GM12873 (cell line): ENCODE results near the gene ACACA.

Source experiments
- CTCF ChIP-seq: IDR thresholded peaks from 2 replicates; pipeline ENCODE4 v1.5.1; 2012; ENCODE audit warnings: low read depth, mild to moderate bottlenecking, moderate library complexity, low read length, control low read depth; ENCODE audit not compliant: insufficient read depth; ENCODE audit errors: missing control alignments

Gene ACACA

GRCh38 chr17:37182786-37183465 lies 223.7 kb downstream of the ACACA start:
- TF ChIP-seq CTCF, result no peak

GRCh38 chr17:37180376-37180775 lies 226.3 kb downstream of the ACACA start:
- TF ChIP-seq CTCF, result no peak

- TF ChIP-seq CTCF, result no peak
Observed at GRCh38 chr17:37179893-37180292, 226.7 kb downstream of the ACACA start.

- TF ChIP-seq CTCF, result no peak
Observed at GRCh38 chr17:37177254-37177870, 229.3 kb downstream of the ACACA start.

GRCh38 chr17:37176723-37177122 lies 229.9 kb downstream of the ACACA start:
- TF ChIP-seq CTCF, result no peak

GRCh38 chr17:37174205-37174604 lies 232.4 kb downstream of the ACACA start:
- no peak for TF ChIP-seq CTCF

- no peak for TF ChIP-seq CTCF
Observed at GRCh38 chr17:37170881-37171425, 235.7 kb downstream of the ACACA start.
